Subcutaneous adipose tissue (tissue), 4 donors: ENCODE measurements around the gene IKZF1. TPM values are rescaled to one million over a fixed set of nuclear protein-coding genes. Genes with fewer than 3 reads are reported as not detected.

Experiments used
- total RNA-seq, 4 donors: library from RNA; depleted of rRNA; stranded (reverse); fragments of >200 nt; gene quantifications; one replicate each; pipeline ENCODE4 v1.1.0, GENCODE V29; 2016
- TF ChIP-seq, protein P1 (sequence below): fragments of 450-650 bp; IDR thresholded peaks from one replicate; pipeline ENCODE4 v1.5.1; 2016; ENCODE audit warnings: low read depth, mild to moderate bottlenecking, control low read depth, antibody characterized with exemption, moderate library complexity

IKZF1 gene
- total RNA-seq, 4 donors from 2014 or later: 10.0 to 49.3 (median 21.7) TPM

- TF ChIP-seq, protein P1, sequence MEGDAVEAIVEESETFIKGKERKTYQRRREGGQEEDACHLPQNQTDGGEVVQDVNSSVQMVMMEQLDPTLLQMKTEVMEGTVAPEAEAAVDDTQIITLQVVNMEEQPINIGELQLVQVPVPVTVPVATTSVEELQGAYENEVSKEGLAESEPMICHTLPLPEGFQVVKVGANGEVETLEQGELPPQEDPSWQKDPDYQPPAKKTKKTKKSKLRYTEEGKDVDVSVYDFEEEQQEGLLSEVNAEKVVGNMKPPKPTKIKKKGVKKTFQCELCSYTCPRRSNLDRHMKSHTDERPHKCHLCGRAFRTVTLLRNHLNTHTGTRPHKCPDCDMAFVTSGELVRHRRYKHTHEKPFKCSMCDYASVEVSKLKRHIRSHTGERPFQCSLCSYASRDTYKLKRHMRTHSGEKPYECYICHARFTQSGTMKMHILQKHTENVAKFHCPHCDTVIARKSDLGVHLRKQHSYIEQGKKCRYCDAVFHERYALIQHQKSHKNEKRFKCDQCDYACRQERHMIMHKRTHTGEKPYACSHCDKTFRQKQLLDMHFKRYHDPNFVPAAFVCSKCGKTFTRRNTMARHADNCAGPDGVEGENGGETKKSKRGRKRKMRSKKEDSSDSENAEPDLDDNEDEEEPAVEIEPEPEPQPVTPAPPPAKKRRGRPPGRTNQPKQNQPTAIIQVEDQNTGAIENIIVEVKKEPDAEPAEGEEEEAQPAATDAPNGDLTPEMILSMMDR: no peak
These were observed 20.8 kb upstream of the IKZF1 start for GRCh38 chr7:50283731-50284130.

GRCh38 chr7:50284296-50284695, 20.2 kb upstream of the IKZF1 start:
- TF ChIP-seq, protein P1: no peak

DNA sequence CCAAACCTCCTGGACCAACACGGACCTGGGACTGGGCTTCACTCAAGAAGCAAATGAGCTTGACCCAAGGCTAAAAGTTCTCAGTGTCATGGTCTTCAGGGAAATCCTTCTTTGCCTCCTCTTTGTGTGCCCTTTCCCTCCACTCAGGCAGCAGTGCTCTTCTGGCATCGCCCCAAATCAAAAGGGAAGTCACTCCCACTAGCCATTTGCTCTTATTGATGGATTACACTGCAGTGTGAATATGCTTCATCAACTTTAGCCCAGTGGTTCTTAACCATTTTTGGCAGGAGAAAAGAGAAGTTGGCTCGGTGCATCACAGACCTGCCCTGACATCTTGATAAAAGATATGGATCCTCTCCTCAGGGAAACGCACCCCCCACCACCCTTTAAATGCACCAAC, 19.2 kb upstream of the IKZF1 start:
- TF ChIP-seq, protein P1: no peak

DNA sequence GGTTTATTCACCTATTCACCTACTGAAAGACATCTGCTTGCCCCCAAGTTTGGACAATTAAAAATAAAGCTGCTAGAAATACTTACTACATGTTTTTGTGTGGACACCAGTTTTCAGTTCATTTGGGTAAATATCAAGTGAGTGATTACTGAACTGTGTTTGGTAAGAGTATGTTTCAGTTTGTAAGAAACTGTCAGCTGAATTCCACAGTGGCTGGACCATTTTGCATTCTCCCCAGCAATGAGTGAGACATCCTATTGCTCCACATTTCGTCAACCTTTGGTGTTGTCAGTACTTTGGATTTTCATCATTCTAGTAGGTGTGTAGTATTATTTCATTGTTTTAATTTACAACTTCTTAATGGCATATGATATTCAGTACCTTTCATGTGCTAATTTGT, 17.4 kb upstream of the IKZF1 start:
- TF ChIP-seq, protein P1: no peak

GRCh38 chr7:50292165-50292757, 12.3 kb upstream of the IKZF1 start:
- TF ChIP-seq, protein P1: no peak

DNA sequence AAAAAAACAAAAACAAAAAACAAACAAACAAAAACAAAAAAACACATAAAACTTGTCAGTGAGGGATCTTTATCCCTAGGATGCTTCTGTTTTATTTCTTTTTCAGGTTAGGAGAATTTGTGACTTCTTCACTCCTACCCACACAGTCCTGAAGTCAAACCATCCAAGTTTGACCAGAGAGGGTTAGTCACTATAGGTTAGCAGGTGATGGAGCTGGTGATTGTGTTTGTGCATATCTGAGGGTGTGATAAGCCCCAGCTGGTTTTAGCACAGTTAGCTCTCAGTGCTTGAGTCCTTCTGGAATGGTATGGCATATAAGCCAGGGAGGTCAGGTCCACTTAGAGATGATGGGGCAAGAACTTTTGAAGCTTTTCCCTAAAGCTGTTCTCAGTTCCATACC, 11.8 kb upstream of the IKZF1 start:
- TF ChIP-seq, protein P1: no peak

DNA sequence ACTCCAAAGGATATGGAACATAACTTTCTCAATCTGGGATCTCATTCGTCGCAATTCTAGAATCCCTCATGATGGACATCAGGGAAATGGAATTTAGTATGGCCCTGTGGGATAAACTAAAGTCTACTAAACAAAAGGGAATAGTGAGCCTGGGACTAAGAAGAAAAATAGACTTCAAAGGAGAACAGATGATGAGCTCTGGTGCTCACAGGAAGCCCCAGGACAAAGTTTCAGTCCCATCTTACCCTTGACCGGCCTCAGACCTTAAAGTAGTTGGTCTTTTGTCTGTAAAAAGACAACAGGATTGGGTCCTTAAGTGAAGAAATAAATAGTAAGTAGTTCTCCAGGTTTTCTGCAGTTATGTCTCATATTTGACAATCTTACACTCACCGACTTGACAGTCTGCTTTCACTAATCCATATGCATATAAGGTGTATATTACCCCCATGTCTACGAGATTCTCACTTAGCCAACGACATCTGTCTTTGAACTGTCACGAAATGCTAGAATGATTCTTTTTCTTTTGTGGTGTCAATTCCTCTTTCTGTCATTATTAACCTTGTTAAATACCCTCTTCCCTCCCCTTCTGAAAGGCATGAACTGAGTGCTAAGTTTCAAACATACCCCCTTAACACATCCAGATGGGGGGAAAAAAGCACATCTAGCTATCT, 10.9 kb upstream of the IKZF1 start:
- TF ChIP-seq, protein P1: no peak
